Mesendoderm (in vitro differentiated cells): ENCODE data around the gene NR3C1.

Source experiments
- DNase-seq: peaks from one replicate; pipeline ENCODE4 v3.0.0; 2013
- H2AK5ac ChIP-seq: 2 replicates; pipeline ENCODE4 v1.6.1; 2013; ENCODE audit warnings: low read length, inconsistent platforms
- H2BK120ac ChIP-seq: 2 replicates; pipeline ENCODE4 v1.6.1; 2013; ENCODE audit warnings: low read depth, mild to moderate bottlenecking, low read length, moderate library complexity, mixed read lengths
- H2BK15ac ChIP-seq: replicated peaks from 2 replicates; pipeline ENCODE4 v1.6.1; 2013; ENCODE audit warnings: low read depth, mild to moderate bottlenecking, moderate library complexity
- H2BK5ac ChIP-seq: 2 replicates; pipeline ENCODE4 v1.6.1; 2013; ENCODE audit warnings: low read length, inconsistent platforms
- H3K18ac ChIP-seq: 2 replicates; pipeline ENCODE4 v1.6.1; 2013; ENCODE audit warnings: mild to moderate bottlenecking, low read length, mixed read lengths
- H3K23ac ChIP-seq: one replicate; pipeline ENCODE4 v1.6.1; 2013; ENCODE audit warnings: low read length
- H3K27ac ChIP-seq: 2 replicates; pipeline ENCODE4 v1.5.1; 2013; ENCODE audit warnings: low read depth, mild to moderate bottlenecking, inconsistent platforms, low read length, moderate library complexity
- H3K27me3 ChIP-seq: 2 replicates; pipeline ENCODE4 v1.6.1; 2013; ENCODE audit warnings: low read length, control low read depth, mild to moderate bottlenecking, inconsistent platforms; ENCODE audit not compliant: insufficient read depth, poor library complexity
- H3K36me3 ChIP-seq: 2 replicates; pipeline ENCODE4 v1.6.1; 2013; ENCODE audit warnings: low read length, inconsistent platforms; ENCODE audit not compliant: control insufficient read depth, insufficient read depth
- H3K4ac ChIP-seq: one replicate; pipeline ENCODE4 v1.6.1; 2013; ENCODE audit warnings: low read depth, mild to moderate bottlenecking, low read length, moderate library complexity
- H3K4me1 ChIP-seq: 2 replicates; pipeline ENCODE4 v1.6.1; 2013; ENCODE audit warnings: low read depth, low read length, inconsistent platforms; ENCODE audit not compliant: control insufficient read depth
- H3K4me2 ChIP-seq: 2 replicates; pipeline ENCODE4 v1.6.1; 2013; ENCODE audit warnings: low read length
- H3K4me3 ChIP-seq: 2 replicates; pipeline ENCODE4 v1.5.1; 2013; ENCODE audit warnings: mild to moderate bottlenecking, low read length
- H3K56ac ChIP-seq: one replicate; pipeline ENCODE4 v1.6.1; 2013; ENCODE audit warnings: low read length
- H3K79me1 ChIP-seq: 2 replicates; pipeline ENCODE4 v1.6.1; 2013; ENCODE audit warnings: low read length, inconsistent platforms
- H3K79me2 ChIP-seq: 2 replicates; pipeline ENCODE4 v1.6.1; 2013; ENCODE audit warnings: mild to moderate bottlenecking, low read length; ENCODE audit not compliant: control insufficient read depth, insufficient read depth
- H3K9ac ChIP-seq: 2 replicates; pipeline ENCODE4 v1.6.1; 2013; ENCODE audit warnings: low read length, inconsistent platforms
- H4K5ac ChIP-seq: one replicate; pipeline ENCODE4 v1.6.1; 2013; ENCODE audit warnings: low read length
- H4K8ac ChIP-seq: one replicate; pipeline ENCODE4 v1.6.1; 2013; ENCODE audit warnings: low read depth, mild to moderate bottlenecking, control low read depth, low read length, moderate library complexity
- WGBS: extraction: QIAGEN DNeasy Blood & Tissue Kit; methylation state at CpG from one replicate; pipeline ENCODE4 v1.1.7; 2013; ENCODE audit warnings: low lambda C conversion rate, missing lambda C conversion rate; ENCODE audit not compliant: insufficient coverage; ENCODE audit errors: extremely low coverage; 5-methylcytosine and 5-hydroxymethylcytosine counted together

Gene NR3C1

DNA sequence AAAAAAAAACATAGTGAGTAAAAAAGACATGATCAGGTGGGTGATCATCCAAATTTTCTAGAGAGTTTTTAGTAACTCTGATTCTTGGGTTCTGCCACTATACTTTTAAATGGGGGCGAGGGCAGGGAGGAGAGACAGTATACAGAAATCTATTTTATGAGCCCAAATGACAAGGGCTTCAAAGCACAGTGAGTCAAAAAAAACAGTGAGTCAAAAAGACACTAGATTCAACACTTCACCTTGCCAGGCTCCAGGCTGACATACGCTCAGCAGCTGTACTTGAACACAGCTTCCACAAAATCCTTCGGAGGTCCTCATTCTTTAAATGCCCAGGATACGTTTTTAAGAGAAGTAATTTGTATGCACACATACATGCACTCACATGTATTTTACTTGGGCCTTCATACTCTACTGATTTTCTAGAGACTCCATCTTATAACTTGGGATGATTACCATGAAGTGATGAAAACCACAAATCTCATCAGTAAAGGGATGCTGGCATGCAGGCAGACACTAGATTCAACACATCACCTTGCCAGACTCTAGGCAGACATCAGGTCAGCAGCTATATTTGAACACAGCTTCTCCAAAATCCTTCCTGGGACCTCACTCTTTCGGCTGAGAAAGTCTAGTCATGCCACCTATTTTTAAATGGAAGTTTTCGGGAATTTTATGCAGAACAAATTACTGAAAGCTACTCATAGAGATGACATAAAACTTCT, 28.8 kb downstream of the NR3C1 start:
- no peak overlapping the region for H3K9ac ChIP-seq
- no peaks in the 10 kb centered on the region for H3K79me1 ChIP-seq
- no peak overlapping the region for H2BK15ac ChIP-seq
- WGBS: no CpG with 5 or more reads among the region's 6 CpGs
- H3K4me3 ChIP-seq: no peak overlapping the region
- no peaks in the 10 kb centered on the region for H3K36me3 ChIP-seq
- H3K27me3 ChIP-seq: no peaks in the 10 kb centered on the region
- no peak overlapping the region for H3K27ac ChIP-seq
- H3K4ac ChIP-seq: peak overlapping the region; percentile 91
- H3K23ac ChIP-seq: no peak overlapping the region
- no peaks in the 10 kb centered on the region for H3K79me2 ChIP-seq
- no peak for DNase-seq
- H3K18ac ChIP-seq: no peak overlapping the region
- H3K4me2 ChIP-seq: no peak overlapping the region
- H3K4me1 ChIP-seq: peaks cover 4% of the 10 kb centered on the region
- no peak overlapping the region for H4K5ac ChIP-seq
- no peak overlapping the region for H3K56ac ChIP-seq
- no peak overlapping the region for H2AK5ac ChIP-seq
- H4K8ac ChIP-seq: no peak overlapping the region
- H2BK5ac ChIP-seq: no peak overlapping the region
- H2BK120ac ChIP-seq: no peak overlapping the region

DNA sequence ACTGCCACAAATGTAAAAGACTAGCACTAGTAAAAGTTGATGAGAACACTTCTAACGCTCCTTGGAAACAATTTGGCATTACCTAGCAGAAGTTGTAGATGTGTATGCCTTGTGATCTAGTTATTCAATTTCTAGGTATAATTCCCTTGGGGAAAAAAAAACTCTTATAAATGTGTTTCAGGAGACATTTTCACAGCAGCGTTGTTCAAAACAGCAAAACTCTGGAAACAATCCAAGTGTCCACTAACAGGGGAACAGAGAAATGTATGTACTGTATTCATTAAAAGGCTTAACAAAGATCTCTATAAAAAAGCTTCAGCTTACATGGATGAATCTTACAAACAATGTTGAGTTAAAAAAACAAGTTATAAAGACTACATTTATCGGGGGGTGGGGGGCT, 30.4 kb downstream of the NR3C1 start:
- H3K36me3 ChIP-seq: no peaks in the 10 kb centered on the region
- no CpG with 5 or more reads among the region's 3 CpGs for WGBS
- H2AK5ac ChIP-seq: no peak overlapping the region
- H3K4me3 ChIP-seq: no peak overlapping the region
- no peak for DNase-seq
- no peak overlapping the region for H3K27ac ChIP-seq
- H3K4me2 ChIP-seq: no peak overlapping the region
- no peak overlapping the region for H2BK15ac ChIP-seq
- H2BK5ac ChIP-seq: no peak overlapping the region
- no peak overlapping the region for H3K9ac ChIP-seq
- H3K4me1 ChIP-seq: peaks cover 4% of the 10 kb centered on the region
- H2BK120ac ChIP-seq: no peak overlapping the region
- H3K23ac ChIP-seq: no peak overlapping the region
- H3K4ac ChIP-seq: no peak overlapping the region
- no peak overlapping the region for H4K5ac ChIP-seq
- no peak overlapping the region for H3K18ac ChIP-seq
- H3K27me3 ChIP-seq: no peaks in the 10 kb centered on the region
- no peaks in the 10 kb centered on the region for H3K79me1 ChIP-seq
- no peaks in the 10 kb centered on the region for H3K79me2 ChIP-seq
- H3K56ac ChIP-seq: no peak overlapping the region
- H4K8ac ChIP-seq: no peak overlapping the region

DNA sequence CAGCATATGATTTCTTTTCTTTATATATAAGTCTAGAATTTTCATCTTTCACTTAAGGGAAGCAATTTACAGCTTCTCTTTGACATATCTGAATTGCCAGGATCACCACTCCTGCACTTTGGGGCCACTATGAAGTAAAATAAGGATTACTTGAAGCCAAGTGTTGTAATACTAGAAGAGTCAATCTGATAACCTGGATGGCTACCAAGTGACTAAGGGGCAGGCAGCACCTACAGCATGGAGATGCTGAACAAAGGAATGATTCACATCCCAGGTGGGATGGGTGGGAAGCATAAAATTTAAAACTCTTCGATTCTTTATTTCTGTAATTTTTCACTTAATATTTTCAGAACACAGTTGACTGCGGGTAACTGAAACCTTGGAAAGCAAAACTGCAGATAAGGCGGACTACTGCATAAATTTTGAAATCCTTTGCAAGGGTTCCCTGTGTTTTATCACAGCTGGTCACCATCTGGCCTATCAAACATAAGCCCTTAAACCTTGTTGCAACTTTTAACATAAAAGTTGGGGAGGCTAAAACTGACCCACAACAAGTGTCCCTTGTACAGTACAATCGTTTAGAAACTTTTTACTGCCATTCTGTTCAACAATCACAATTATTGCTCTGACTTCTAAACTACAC, 31.2 kb downstream of the NR3C1 start:
- Histone ChIP-seq H3K4ac (no peak overlapping the region), H3K9ac (no peak overlapping the region)

GRCh38 chr5:143370440-143370839, 33.0 kb downstream of the NR3C1 start:
- no peak overlapping the region for H4K5ac ChIP-seq
- no peaks in the 10 kb centered on the region for H3K36me3 ChIP-seq
- no peaks in the 10 kb centered on the region for H3K79me2 ChIP-seq
- H3K4me1 ChIP-seq: no peaks in the 10 kb centered on the region
- H3K27ac ChIP-seq: no peak overlapping the region
- no peak overlapping the region for H4K8ac ChIP-seq
- no peak overlapping the region for H2BK5ac ChIP-seq
- no peak overlapping the region for H3K4ac ChIP-seq
- H3K23ac ChIP-seq: no peak overlapping the region
- H2AK5ac ChIP-seq: no peak overlapping the region
- H3K9ac ChIP-seq: no peak overlapping the region
- H2BK120ac ChIP-seq: no peak overlapping the region
- no peaks in the 10 kb centered on the region for H3K79me1 ChIP-seq
- no peak overlapping the region for H3K4me2 ChIP-seq
- DNase-seq: no peak
- no CpG with 5 or more reads among the region's 3 CpGs for WGBS
- H3K18ac ChIP-seq: no peak overlapping the region
- H3K56ac ChIP-seq: no peak overlapping the region
- H3K4me3 ChIP-seq: no peak overlapping the region
- no peak overlapping the region for H2BK15ac ChIP-seq
- H3K27me3 ChIP-seq: no peaks in the 10 kb centered on the region

More for the DNA sequence above, 31.2 kb downstream of the NR3C1 start:
- Histone ChIP-seq H3K4me2 (no peak overlapping the region), H2BK120ac (no peak overlapping the region), H3K79me1 (no peaks in the 10 kb centered on the region), H4K8ac (no peak overlapping the region), H3K4me1 (peaks cover 2% of the 10 kb centered on the region), H3K23ac (no peak overlapping the region), H3K4me3 (no peak overlapping the region), H2BK15ac (no peak overlapping the region), H4K5ac (no peak overlapping the region), H3K56ac (no peak overlapping the region), H3K36me3 (no peaks in the 10 kb centered on the region), H2AK5ac (no peak overlapping the region), H3K27ac (no peak overlapping the region), H3K79me2 (no peaks in the 10 kb centered on the region), H3K27me3 (no peaks in the 10 kb centered on the region), H3K18ac (no peak overlapping the region), H2BK5ac (no peak overlapping the region)
- DNase-seq: no peak
- no CpG with 5 or more reads among the region's 4 CpGs for WGBS

DNA sequence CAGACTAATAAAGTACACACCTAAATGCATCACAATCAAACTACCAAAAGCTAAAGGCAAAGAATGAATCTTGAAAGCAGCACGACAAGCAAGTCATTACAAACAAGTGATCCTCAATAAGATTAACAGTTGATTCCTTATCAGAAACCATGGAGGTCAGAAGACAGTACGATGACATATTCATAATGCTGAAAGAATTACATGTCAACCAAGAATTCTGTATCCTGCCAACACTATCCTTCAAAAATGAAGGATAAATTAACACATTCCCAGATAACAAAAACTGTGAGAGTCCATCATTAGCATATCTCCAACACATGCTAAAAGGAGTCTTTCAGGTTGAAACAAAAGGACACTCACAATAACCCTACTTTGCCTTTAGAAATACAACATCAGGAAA, 39.4 kb downstream of the NR3C1 start:
- WGBS: no CpG with 5 or more reads among the region's 2 CpGs
- H3K18ac ChIP-seq: no peak overlapping the region
- no peak overlapping the region for H3K4me3 ChIP-seq
- no peak overlapping the region for H2AK5ac ChIP-seq
- H2BK5ac ChIP-seq: peak overlapping the region; percentile 77
- no peak overlapping the region for H3K4ac ChIP-seq
- H3K27me3 ChIP-seq: no peaks in the 10 kb centered on the region
- H3K9ac ChIP-seq: no peak overlapping the region
- H2BK120ac ChIP-seq: no peak overlapping the region
- no peak overlapping the region for H3K56ac ChIP-seq
- no peak overlapping the region for H3K4me2 ChIP-seq
- H3K36me3 ChIP-seq: no peaks in the 10 kb centered on the region
- no peak overlapping the region for H4K5ac ChIP-seq
- H2BK15ac ChIP-seq: no peak overlapping the region
- peaks cover 4% of the 10 kb centered on the region for H3K79me1 ChIP-seq
- peak overlapping the region; percentile 57 for H3K27ac ChIP-seq
- H4K8ac ChIP-seq: no peak overlapping the region
- peak; percentile 85 for DNase-seq
- peaks cover 3% of the 10 kb centered on the region for H3K4me1 ChIP-seq
- no peak overlapping the region for H3K23ac ChIP-seq
- H3K79me2 ChIP-seq: peaks cover 4% of the 10 kb centered on the region
